ENCODE data around the gene WDR77.

- TF ChIP-seq POLR2AphosphoS5 (IDR thresholded peaks at IDR 0.05) (no peak), EP300 (IDR thresholded peaks at IDR 0.05) (no peak)
These were observed 556 bp downstream of the WDR77 start for GRCh38 chr1:111448482-111448917.
